GM19452 (cell line): ENCODE results near the gene SURF1.
"Not testable (repeated sequence)": the region's sequence is repeated elsewhere in the genome, so short reads cannot be mapped to it uniquely, and the experiment has no call there.

Experiments
- ATAC-seq: cut with Tn5 transposase; IDR thresholded peaks from one replicate; pipeline ENCODE4 v1.9.1; 2021; ENCODE audit not compliant: unreplicated experiment

SURF1 gene

GRCh38 chr9:133327834-133328484, 28.3 kb downstream of the SURF1 start:
- ATAC-seq, result no peak

GRCh38 chr9:133327021-133327420, 29.3 kb downstream of the SURF1 start:
- ATAC-seq, result not testable (repeated sequence)

DNA sequence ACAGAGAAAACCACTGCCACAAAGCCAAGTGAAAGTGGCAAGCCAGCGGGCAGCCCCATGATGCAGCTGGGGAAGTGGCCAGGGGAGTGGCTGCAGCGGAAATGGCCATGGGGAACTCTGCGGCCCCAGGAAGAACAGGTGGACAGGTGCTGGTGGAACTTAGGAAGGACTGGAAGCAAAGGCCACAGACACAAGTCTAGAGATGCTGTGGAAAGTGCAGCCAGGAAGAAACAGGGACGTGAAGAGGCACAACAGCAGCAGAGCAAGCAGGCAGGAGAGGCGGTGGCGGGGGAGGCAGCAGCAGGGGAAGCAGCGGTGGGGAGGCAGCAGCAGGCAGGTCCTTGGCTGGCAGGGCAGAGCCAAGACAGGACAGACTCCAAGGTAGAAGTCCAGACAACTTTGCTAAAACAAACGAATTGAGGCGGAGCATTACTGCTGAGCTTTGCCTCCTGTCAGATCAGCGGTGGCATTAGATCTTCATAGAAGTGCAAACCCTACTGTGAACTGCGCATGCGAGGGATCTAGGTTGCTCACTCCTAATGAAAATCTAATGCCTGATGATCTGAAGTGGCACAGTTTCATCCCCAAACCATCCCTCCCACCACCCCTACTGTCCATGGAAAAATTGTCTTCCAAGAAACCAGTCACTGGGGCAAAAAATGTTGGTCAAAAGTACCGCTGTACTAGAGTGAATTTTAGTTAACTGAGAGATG, 32.1 kb downstream of the SURF1 start:
- ATAC-seq, result no peak

GRCh38 chr9:133323211-133323610, 33.1 kb downstream of the SURF1 start:
- no peak for ATAC-seq

DNA sequence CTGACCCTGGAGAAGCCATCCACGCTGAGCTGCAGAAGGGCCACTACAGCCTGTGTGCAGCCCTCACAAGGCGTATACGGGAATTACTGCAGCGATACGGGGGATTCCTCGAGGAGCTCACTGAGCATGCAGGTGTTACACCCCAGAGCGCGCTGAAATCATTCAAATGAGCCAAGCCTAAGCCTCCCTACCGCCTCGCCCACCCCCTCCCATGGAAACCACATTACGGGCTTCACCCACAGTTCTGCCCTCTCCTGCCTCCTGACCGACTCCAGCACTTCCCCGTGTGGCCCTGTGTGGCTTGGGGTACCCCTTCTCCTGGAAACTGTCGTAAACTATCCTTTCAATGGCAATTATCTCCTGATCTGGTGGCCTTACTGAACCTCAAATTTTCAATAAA, 33.6 kb downstream of the SURF1 start:
- ATAC-seq, result no peak

DNA sequence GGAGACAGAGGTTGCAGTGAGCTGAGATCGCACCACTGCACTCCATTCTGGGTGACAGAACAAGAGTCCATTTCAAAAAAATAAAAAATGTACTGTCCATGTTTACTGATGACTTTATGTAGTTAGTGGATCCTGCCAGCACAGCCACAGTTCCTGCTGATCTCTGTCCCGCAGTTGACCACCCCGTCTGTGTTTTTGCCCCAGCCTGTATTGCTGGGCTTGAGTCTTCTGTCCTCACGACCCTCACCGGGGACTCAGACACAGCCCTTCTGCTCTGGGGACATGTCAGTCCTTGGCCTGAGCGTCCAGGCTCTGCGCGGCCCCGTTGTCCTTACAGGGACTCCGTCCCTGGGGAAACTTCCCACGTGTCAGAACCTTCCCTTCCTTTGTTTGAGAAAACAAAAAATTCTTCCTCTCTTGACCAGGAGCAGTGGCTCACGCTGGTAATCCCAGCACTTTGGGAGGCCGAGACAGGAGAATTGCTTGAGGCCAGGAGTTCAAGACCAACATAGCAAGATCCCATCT, 34.8 kb downstream of the SURF1 start:
- ATAC-seq, result no peak

- no peak for ATAC-seq
Observed at GRCh38 chr9:133320421-133320881, 35.8 kb downstream of the SURF1 start.

DNA sequence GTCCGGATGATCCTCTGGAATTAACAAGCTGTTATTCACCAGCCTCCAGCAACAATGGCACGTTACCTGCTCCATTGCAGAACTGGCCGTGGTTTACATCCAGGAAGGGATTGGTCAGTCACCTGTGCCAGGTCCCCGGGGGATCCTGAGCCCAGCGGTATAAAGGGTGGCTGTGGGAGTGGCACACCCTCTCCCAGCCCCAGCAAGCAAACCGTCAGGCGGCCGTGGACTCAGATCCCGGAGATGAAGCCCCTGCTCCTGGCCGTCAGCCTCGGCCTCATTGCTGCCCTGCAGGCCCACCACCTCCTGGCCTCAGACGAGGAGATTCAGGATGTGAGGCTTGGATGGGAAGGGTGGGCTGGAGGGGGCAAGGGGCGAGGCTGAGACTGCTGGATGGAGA, 38.7 kb downstream of the SURF1 start:
- not testable (repeated sequence) for ATAC-seq

GRCh38 chr9:133315997-133316396, 40.3 kb downstream of the SURF1 start:
- no peak for ATAC-seq

- ATAC-seq, result no peak
Observed at GRCh38 chr9:133309608-133310007, 46.7 kb downstream of the SURF1 start.

DNA sequence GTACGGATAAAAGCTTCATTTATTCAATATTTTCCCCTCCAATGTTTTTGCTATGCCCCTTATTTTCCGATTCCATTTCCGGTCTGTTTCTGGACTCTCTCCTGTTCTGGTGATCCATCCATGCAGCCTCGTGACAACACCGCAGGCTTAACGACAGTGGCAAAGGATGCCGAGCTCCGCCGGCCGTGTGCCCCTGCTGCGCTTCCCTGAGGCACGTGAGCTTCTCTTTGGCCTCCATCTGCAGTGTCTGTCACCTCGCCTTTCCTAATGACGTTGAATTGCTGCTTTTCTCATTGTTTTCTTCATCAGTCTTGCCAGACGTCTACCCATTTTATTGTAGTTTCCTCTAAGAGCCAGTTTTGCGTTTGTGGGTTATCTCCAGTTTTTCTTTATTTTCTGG, 49.0 kb downstream of the SURF1 start:
- no peak for ATAC-seq

DNA sequence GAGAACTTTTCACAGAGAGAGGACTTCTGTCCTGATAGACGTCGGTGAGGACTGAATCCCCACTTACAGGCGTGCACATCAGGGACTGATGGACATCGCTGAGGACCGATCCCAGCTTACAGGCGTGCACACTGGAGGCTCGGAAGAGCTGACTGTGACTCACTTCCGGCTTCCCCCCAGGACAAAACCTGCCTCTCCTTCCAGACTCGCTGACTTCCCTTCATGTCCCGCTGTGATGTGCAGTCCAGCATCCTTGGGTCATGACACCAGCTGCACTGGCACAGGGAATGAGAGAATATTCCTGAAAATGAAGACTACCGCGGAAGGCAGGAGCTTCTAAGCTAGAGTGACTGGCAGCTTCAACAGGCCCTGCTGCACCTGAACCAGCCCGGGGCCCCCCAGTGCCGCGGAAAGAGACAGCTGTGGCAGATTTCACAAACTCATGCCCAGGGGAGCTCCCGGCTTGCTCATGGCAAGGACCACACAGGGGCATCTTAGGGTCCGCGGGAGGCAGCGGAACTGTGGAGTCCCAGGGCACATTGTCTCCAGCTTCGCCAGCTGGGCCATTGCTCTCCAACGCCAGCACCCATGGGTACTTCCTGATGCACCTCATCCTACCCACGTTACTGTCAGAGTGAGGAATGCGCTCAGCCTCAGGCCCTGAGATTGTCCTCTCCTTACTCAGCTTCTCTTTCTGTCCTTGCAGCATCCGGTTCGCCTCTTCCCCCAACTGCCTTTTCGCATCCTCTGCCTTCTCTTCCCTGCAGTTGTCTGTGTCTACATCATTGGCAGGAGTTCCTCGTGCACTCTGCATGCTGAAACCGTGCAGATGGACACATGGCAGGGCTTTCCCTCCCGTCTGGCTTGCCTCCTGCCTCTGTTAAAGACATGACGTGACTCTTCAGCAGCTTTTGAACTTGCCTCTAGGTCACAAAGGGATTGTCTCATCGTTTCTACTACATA, 49.8 kb downstream of the SURF1 start:
- ATAC-seq, result no peak

- ATAC-seq, result no peak
Observed at GRCh38 chr9:133305731-133306130, 50.6 kb downstream of the SURF1 start.

- no peak for ATAC-seq
Observed at GRCh38 chr9:133304477-133305377, 51.6 kb downstream of the SURF1 start.

GRCh38 chr9:133304158-133304470, 52.2 kb downstream of the SURF1 start:
- no peak for ATAC-seq

GRCh38 chr9:133303266-133304157, 52.8 kb downstream of the SURF1 start:
- no peak for ATAC-seq
